Skeletal muscle satellite cell (primary cell): Measurements from ENCODE around the gene PHOX2B.

Experiments
- H3K27me3 ChIP-seq: 2 replicates; pipeline ENCODE4 v1.7.0; 2013; ENCODE audit warnings: low read length; ENCODE audit not compliant: control insufficient read depth, insufficient read depth
- H3K36me3 ChIP-seq: 2 replicates; pipeline ENCODE4 v1.7.0; 2013; ENCODE audit warnings: mild to moderate bottlenecking, control low read depth, low read length; ENCODE audit not compliant: insufficient read depth
- H3K4me1 ChIP-seq: 2 replicates; pipeline ENCODE4 v1.7.0; 2013; ENCODE audit warnings: low read length; ENCODE audit not compliant: control insufficient read depth, insufficient read depth
- H3K4me2 ChIP-seq: 2 replicates; pipeline ENCODE4 v1.7.0; 2013; ENCODE audit warnings: mild to moderate bottlenecking, low read length
- H3K4me3 ChIP-seq: 2 replicates; pipeline ENCODE4 v1.7.0; 2013; ENCODE audit warnings: low read length
- H3K9ac ChIP-seq: 2 replicates; pipeline ENCODE4 v1.7.0; 2013; ENCODE audit warnings: mild to moderate bottlenecking, low read depth, low read length, moderate library complexity
- H3K9me3 ChIP-seq: replicated peaks from 2 replicates; pipeline ENCODE4 v1.7.0; 2013; ENCODE audit warnings: mild to moderate bottlenecking, control low read depth, low read length

PHOX2B gene

GRCh38 chr4:41758884-41759283 is 10.4 kb upstream of the PHOX2B start:
- H3K4me2 ChIP-seq = no peak overlapping the region
- no peaks in the 10 kb centered on the region for H3K36me3 ChIP-seq
- H3K27me3 ChIP-seq = peaks cover 80% of the 10 kb centered on the region
- H3K4me1 ChIP-seq = no peaks in the 10 kb centered on the region
- no peak overlapping the region for H3K9ac ChIP-seq
- H3K4me3 ChIP-seq = no peak overlapping the region
- H3K9me3 ChIP-seq = no peaks in the 10 kb centered on the region

GRCh38 chr4:41757521-41758156 is 9.1 kb upstream of the PHOX2B start:
- Histone ChIP-seq H3K9me3 (no peaks in the 10 kb centered on the region), H3K4me1 (no peaks in the 10 kb centered on the region), H3K4me3 (no peak overlapping the region), H3K36me3 (no peaks in the 10 kb centered on the region), H3K9ac (no peak overlapping the region), H3K27me3 (peaks cover 84% of the 10 kb centered on the region), H3K4me2 (no peak overlapping the region)

GRCh38 chr4:41753942-41754341 is 5.4 kb upstream of the PHOX2B start:
- Histone ChIP-seq H3K9me3 (no peaks in the 10 kb centered on the region), H3K4me3 (no peak overlapping the region), H3K27me3 (peaks cover 93% of the 10 kb centered on the region), H3K9ac (no peak overlapping the region), H3K36me3 (no peaks in the 10 kb centered on the region), H3K4me1 (no peaks in the 10 kb centered on the region), H3K4me2 (no peak overlapping the region)

- no peak overlapping the region for H3K4me2 ChIP-seq
Measured at GRCh38 chr4:41752081-41752836, 3.7 kb upstream of the PHOX2B start.

GRCh38 chr4:41751449-41752061 is 3.0 kb upstream of the PHOX2B start:
- Histone ChIP-seq H3K27me3 (peaks cover 100% of the 10 kb centered on the region), H3K9me3 (no peaks in the 10 kb centered on the region), H3K4me3 (no peak overlapping the region), H3K4me1 (no peaks in the 10 kb centered on the region), H3K4me2 (no peak overlapping the region), H3K36me3 (no peaks in the 10 kb centered on the region), H3K9ac (no peak overlapping the region)

More at GRCh38 chr4:41752081-41752836, 3.7 kb upstream of the PHOX2B start:
- no peaks in the 10 kb centered on the region for H3K4me1 ChIP-seq
- no peak overlapping the region for H3K9ac ChIP-seq
- peaks cover 100% of the 10 kb centered on the region for H3K27me3 ChIP-seq
- H3K36me3 ChIP-seq = no peaks in the 10 kb centered on the region
- no peak overlapping the region for H3K4me3 ChIP-seq
- no peaks in the 10 kb centered on the region for H3K9me3 ChIP-seq

- no peaks in the 10 kb centered on the region for H3K4me1 ChIP-seq
- no peaks in the 10 kb centered on the region for H3K9me3 ChIP-seq
- H3K4me2 ChIP-seq = no peak overlapping the region
- H3K4me3 ChIP-seq = no peak overlapping the region
- H3K27me3 ChIP-seq = peaks cover 99% of the 10 kb centered on the region
- H3K36me3 ChIP-seq = no peaks in the 10 kb centered on the region
- no peak overlapping the region for H3K9ac ChIP-seq
Measured at GRCh38 chr4:41750626-41751448, 2.3 kb upstream of the PHOX2B start.

- Histone ChIP-seq H3K4me2 (no peak overlapping the region), H3K9ac (no peak overlapping the region), H3K36me3 (no peaks in the 10 kb centered on the region), H3K27me3 (peaks cover 98% of the 10 kb centered on the region), H3K9me3 (no peaks in the 10 kb centered on the region), H3K4me1 (no peaks in the 10 kb centered on the region), H3K4me3 (no peak overlapping the region)
Measured at GRCh38 chr4:41750121-41750625, 1.6 kb upstream of the PHOX2B start.

- Histone ChIP-seq H3K9ac (no peak overlapping the region), H3K27me3 (peaks cover 98% of the 10 kb centered on the region), H3K4me1 (no peaks in the 10 kb centered on the region), H3K4me3 (no peak overlapping the region), H3K9me3 (no peaks in the 10 kb centered on the region), H3K36me3 (no peaks in the 10 kb centered on the region), H3K4me2 (no peak overlapping the region)
Measured at GRCh38 chr4:41749631-41750039, 1.1 kb upstream of the PHOX2B start.

GRCh38 chr4:41748074-41748570 is 403 bp downstream of the PHOX2B start:
- no peaks in the 10 kb centered on the region for H3K4me1 ChIP-seq
- H3K9ac ChIP-seq = no peak overlapping the region
- no peaks in the 10 kb centered on the region for H3K36me3 ChIP-seq
- no peak overlapping the region for H3K4me3 ChIP-seq
- no peaks in the 10 kb centered on the region for H3K9me3 ChIP-seq
- no peak overlapping the region for H3K4me2 ChIP-seq
- H3K27me3 ChIP-seq = peaks cover 98% of the 10 kb centered on the region

- Histone ChIP-seq H3K9ac (no peak overlapping the region), H3K36me3 (no peaks in the 10 kb centered on the region), H3K9me3 (no peaks in the 10 kb centered on the region), H3K4me1 (no peaks in the 10 kb centered on the region), H3K27me3 (peaks cover 98% of the 10 kb centered on the region), H3K4me2 (no peak overlapping the region), H3K4me3 (no peak overlapping the region)
Measured at GRCh38 chr4:41747230-41748055, 1.1 kb downstream of the PHOX2B start.
